Urinary bladder (tissue), 4 donors: ENCODE results near the gene OSBPL7. TPM values are rescaled to one million over a fixed set of nuclear protein-coding genes. Genes with fewer than 3 reads are reported as not detected.
A peak's percentile ranks its signal among the peaks of the same experiment; 100 is the strongest.

Source experiments
- DNase-seq: peaks from one replicate; pipeline ENCODE4 v3.0.0-alpha.2; 2015; ENCODE audit errors: extremely low spot score
- H3K27ac ChIP-seq: one replicate; pipeline ENCODE4 v1.5.1; 2013; ENCODE audit warnings: low read depth, mild to moderate bottlenecking, moderate library complexity
- H3K36me3 ChIP-seq: one replicate; pipeline ENCODE4 v1.6.1; 2013; ENCODE audit warnings: mild to moderate bottlenecking, moderate library complexity; ENCODE audit not compliant: insufficient read depth
- H3K4me1 ChIP-seq: one replicate; pipeline ENCODE4 v1.6.1; 2013; ENCODE audit warnings: mild to moderate bottlenecking, moderate library complexity; ENCODE audit not compliant: insufficient read depth
- H3K4me3 ChIP-seq: one replicate; pipeline ENCODE4 v1.5.1; 2013; ENCODE audit warnings: low read depth, low read length
- WGBS: extraction: QIAGEN DNeasy Blood & Tissue Kit; methylation state at CpG from one replicate; pipeline ENCODE4 v1.1.7; 2013; 5-methylcytosine and 5-hydroxymethylcytosine counted together
- polyA plus RNA-seq: library from polyadenylated mRNA; stranded (reverse); fragments of 200-250 nt; gene quantifications from one replicate; pipeline ENCODE4 v1.2.3, GENCODE V29; 2013
- total RNA-seq: library from RNA; depleted of rRNA; stranded (reverse); fragments of >200 nt; gene quantifications from one replicate; pipeline ENCODE4 v1.2.3, GENCODE V29; 2014
- donor health status: healthy with polysubstance abuse.
- donor health status: healthy.

OSBPL7 gene
- total and polyA plus RNA-seq, 2 donors = 7.8 to 9.6 TPM

- DNase-seq = no peak
- H3K27ac ChIP-seq = no peak overlapping the region
- no peaks in the 10 kb centered on the region for H3K4me1 ChIP-seq
- H3K36me3 ChIP-seq = peaks cover 8% of the 10 kb centered on the region
- no peak overlapping the region for H3K4me3 ChIP-seq
- 86% methylated on average over 3 of the region's 3 CpGs for WGBS
Measured at GRCh38 chr17:47829870-47830269, 8.3 kb upstream of the OSBPL7 start.

DNA sequence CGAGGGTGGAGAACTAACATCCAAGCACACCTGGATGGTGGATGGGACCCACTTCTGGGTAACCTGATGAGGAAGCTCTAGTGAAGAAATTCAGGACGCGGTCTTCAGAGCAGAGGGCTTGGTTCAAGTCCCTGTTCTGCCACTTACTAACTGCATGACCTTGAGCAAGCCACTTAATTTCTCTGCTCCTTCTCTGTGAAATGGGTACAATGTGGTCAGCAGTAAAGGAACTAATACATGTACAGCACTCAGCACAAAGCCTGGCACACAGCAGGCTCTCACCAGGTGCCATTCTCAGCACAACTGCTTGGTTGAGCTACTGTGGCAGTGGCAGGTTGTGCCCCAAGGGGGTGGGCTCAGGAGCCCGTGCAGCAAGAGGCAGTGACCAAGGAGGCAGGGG lies 1.9 kb upstream of the OSBPL7 start:
- Histone ChIP-seq H3K27ac (no peak overlapping the region), H3K4me3 (no peak overlapping the region), H3K4me1 (no peaks in the 10 kb centered on the region), H3K36me3 (peaks cover 10% of the 10 kb centered on the region)
- 89% methylated on average over 4 of the region's 4 CpGs for WGBS
- no peak for DNase-seq

GRCh38 chr17:47822785-47823184 lies 1.2 kb upstream of the OSBPL7 start:
- Histone ChIP-seq H3K36me3 (peaks cover 10% of the 10 kb centered on the region), H3K27ac (no peak overlapping the region), H3K4me1 (no peaks in the 10 kb centered on the region), H3K4me3 (no peak overlapping the region)
- WGBS = 91% methylated on average over 4 of the region's 4 CpGs
- DNase-seq = no peak

DNA sequence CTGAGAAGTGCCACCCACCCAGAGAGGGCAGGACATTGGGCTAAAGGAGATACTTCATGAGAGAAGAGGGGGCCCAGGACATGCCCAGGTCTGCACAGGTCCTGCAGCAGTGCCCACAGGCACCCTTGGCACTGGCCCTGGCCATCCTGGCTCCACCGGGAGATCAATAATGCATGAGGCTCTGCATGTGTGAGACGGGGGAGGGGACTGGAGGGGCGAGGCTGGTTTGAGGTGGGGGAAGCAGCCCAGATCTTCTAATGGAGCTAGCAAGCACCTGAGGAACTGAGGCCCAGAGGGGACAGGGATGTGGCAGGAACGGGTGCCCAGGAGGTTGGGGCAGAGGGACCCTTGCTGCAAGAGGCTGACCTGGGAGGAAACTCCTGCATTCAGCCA lies 567 bp downstream of the OSBPL7 start:
- H3K27ac ChIP-seq = peak overlapping the region; percentile 43
- WGBS = 9% methylated on average over 4 of the region's 4 CpGs
- H3K36me3 ChIP-seq = peaks cover 2% of the 10 kb centered on the region
- H3K4me3 ChIP-seq = peak overlapping the region; percentile 58
- no peak for DNase-seq
- no peaks in the 10 kb centered on the region for H3K4me1 ChIP-seq

DNA sequence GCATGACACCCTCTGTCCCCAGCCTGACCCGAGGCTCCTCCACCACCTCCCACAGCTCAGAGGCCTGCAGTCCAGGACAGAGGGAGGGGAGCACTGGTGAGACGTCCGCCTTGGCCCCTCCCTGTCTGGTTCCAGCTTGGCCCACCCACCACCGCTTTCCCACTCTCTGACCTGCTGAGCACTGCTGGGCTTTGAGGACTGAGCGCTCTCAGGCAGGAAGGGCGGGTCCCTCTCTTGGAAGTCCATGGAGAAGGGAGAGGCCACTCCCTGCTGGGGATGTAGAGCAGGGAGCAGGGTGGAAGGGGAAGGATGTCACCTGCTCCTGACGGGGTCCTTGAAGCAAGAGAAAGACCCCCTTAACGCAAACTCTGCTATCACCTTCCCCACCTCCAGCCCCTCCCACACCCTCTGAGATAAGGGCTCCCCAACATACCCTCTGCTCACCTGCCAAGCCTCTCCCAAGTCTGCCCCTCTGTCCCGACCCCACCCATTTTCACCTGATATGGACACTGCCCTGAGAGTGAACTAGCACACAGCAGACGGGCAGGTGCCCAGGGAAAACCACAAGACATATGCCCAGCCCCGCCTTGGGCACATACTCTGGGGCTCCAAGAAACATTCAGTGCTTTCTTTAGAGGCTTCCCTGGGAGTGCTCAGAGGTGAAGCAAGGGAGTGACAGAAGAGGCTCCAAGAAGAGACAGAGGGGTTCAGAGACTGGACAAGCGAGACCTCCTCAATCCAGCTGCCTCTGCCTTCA lies 1.4 kb downstream of the OSBPL7 start:
- 63% methylated on average over 12 of the region's 12 CpGs for WGBS
- H3K4me3 ChIP-seq = no peak overlapping the region
- H3K27ac ChIP-seq = no peak overlapping the region
- H3K4me1 ChIP-seq = no peaks in the 10 kb centered on the region
- DNase-seq = no peak
- peaks cover 2% of the 10 kb centered on the region for H3K36me3 ChIP-seq

- Histone ChIP-seq H3K4me1 (no peaks in the 10 kb centered on the region), H3K27ac (no peak overlapping the region), H3K4me3 (no peak overlapping the region), H3K36me3 (peaks cover 5% of the 10 kb centered on the region)
- WGBS = 82% methylated on average over 10 of the region's 10 CpGs
- DNase-seq = no peak
Measured at GRCh38 chr17:47819475-47819874, 2.1 kb downstream of the OSBPL7 start.

DNA sequence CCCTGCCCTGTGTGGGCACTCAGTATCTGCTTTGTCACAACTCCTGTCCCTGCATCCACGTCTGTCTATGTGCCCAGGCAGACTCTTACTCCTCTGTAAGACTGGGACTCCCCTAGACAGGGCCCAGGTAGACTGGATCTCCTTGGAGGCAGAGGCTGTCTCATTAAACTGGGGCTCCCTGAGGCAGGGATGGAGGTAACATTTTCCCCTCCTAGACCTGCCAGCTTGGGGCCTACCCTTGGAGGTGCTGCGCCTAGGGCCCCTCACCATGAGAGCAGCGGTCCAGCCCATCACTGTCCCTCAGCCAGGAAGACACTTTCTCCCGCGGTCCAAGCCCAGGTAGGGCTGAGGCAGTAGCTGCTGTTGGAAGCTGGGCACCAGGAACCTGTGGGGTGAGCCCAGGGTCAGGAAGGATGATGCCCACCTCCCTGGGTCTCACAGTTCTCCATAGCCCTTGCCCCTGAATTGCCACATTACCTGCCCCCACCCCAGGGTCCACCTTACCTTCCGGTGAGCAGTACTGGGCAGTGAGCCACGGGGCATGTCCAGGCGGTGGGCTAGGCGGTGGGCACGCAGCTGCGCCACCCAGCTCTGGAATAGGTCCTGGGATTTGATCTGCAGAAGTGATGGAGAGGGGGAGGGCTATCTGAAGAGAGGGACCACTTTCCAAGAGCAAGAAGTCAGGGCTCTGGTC lies 3.4 kb downstream of the OSBPL7 start:
- no peak overlapping the region for H3K4me3 ChIP-seq
- 93% methylated on average over 11 of the region's 11 CpGs for WGBS
- H3K4me1 ChIP-seq = no peaks in the 10 kb centered on the region
- H3K27ac ChIP-seq = no peak overlapping the region
- no peak for DNase-seq
- H3K36me3 ChIP-seq = peaks cover 3% of the 10 kb centered on the region

DNA sequence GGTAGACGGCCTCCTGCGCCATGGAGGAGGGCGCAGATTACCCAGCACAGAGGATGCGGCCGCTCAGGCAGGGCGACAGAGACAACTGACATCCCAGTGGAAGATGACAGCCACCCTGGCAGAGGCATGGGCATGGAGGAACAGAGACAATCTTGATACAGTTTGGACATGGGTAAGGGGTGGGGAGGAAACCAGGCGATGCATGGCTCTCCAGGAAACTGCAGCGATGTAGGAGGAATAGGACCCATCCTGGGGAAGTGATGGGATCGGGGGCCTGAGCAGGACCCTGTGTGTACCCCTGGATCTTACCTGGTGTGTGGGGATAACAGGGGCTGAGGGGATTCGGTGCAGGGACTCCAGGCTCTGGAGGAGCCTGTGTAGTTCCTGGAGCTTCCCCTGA lies 4.6 kb downstream of the OSBPL7 start:
- Histone ChIP-seq H3K36me3 (peaks cover 3% of the 10 kb centered on the region), H3K4me1 (no peaks in the 10 kb centered on the region), H3K27ac (no peak overlapping the region), H3K4me3 (no peak overlapping the region)
- DNase-seq = no peak
- 96% methylated on average over 10 of the region's 10 CpGs for WGBS

DNA sequence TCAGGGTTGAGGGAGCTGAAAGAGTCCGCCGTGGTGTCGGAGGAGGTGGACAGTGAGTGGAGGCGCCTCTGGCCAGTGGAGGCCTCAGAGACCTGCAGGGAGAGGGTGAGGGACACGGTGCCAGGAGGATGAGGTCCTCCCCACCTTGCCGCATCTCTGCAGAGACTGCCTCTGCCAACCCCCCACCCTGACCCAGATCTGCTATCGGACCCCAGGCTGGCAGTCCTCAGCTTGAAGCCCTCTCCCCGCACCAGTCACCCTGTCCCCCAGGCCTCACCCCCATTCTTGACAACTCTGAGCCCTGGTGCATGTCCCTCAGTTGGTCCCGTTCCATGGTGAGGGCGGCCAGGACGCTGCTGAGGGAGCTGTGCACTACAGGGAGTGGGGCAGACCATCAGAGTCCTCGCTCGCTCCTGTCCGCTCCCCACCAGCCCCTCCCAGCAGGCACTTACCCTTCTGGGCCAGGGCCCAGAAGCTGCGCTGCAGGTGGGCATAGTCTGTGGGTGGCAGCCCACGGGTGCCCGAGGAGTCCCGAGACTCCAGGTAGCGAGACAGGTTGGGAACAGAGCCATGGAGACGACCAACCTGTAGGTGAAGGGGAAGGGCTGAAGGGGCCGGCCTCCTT lies 5.4 kb downstream of the OSBPL7 start:
- no peak for DNase-seq
- Histone ChIP-seq H3K27ac (no peak overlapping the region), H3K4me3 (no peak overlapping the region), H3K36me3 (peaks cover 3% of the 10 kb centered on the region), H3K4me1 (no peaks in the 10 kb centered on the region)
- 93% methylated on average over 21 of the region's 21 CpGs for WGBS

DNA sequence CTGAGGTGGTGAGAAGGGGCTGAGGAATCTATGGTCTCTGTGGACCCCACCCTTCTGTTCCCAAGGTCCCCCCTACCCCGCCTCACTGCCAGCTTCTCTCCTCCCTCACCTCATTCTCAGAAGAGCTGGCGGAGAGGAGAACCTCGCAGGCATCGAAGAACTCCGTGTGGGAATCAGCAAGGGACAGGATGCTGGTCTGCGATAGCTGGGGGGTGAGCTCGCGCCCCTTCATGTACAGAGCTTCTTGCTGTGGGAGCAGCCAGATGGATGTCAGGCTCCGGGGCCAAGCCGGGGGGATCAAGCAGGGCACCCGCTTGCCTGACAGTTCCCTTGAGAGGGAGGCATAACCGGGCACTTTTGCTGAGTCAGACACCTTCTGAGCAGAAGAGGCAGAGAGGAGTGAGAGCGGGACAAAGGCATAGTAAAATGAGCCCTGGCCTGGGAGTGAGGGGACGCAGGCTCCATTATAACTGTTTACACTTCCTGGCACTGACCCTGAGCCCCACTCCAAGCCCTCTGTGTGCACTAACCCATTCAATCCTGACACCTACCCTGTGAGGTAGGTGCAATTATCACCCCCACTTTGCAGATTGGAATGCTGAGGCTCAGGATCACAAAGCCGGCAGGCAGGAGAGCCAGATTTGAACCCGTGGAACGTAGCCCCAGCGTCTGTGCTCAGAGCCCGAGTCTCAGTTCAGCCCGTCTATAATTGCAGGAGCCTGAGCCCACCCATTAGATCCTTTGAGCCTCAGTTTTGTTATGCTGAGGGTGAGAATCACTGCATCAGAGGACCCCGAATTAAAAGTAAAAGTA lies 6.3 kb downstream of the OSBPL7 start:
- Histone ChIP-seq H3K36me3 (peaks cover 3% of the 10 kb centered on the region), H3K27ac (no peak overlapping the region)
- no peak for DNase-seq

DNA sequence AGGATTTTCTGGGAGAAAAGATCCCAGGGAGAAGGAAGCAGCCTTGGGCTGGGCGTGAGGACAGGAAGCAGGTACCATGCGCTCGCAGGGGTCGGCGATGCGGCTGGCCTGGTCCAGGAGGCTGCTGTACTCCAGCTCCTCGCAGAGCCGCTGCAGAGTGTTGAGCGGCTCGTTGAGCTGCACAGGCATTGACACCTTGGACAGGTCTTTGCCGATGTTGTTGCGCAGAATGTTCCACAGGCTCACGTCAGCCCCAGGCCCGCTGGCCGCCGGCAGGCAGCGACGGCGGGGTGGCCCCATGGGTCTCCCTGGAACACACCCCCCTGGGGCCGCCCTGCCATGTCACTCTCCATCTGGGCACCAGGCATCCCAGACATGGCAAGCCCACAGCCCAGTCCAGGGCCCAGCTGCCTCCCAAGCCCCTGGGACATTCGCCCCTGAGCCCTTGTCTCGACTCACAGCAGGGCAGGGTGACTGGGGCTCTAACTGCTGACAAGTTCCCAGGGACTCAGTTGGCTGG lies 8.0 kb downstream of the OSBPL7 start:
- Histone ChIP-seq H3K27ac (no peak overlapping the region), H3K36me3 (peaks cover 3% of the 10 kb centered on the region), H3K4me3 (no peak overlapping the region), H3K4me1 (no peaks in the 10 kb centered on the region)
- no peak for DNase-seq
- 94% methylated on average over 22 of the region's 22 CpGs for WGBS

More for the DNA sequence above, 6.3 kb downstream of the OSBPL7 start:
- Histone ChIP-seq H3K4me3 (no peak overlapping the region), H3K4me1 (no peaks in the 10 kb centered on the region)
- 92% methylated on average over 21 of the region's 21 CpGs for WGBS

GRCh38 chr17:47813077-47813476 lies 8.5 kb downstream of the OSBPL7 start:
- Histone ChIP-seq H3K27ac (no peak overlapping the region), H3K36me3 (peaks cover 3% of the 10 kb centered on the region), H3K4me3 (no peak overlapping the region), H3K4me1 (no peaks in the 10 kb centered on the region)
- no peak for DNase-seq
- 94% methylated on average over 14 of the region's 14 CpGs for WGBS
